ENCODE data around the gene DIO2.
A peak's percentile ranks its signal among the peaks of the same experiment; 100 is the strongest.

Gene DIO2

GRCh38 chr14:80208461-80208860 lies 2.8 kb downstream of the DIO2 start:
- DNase-seq (ENCODE audit: low read depth) = no peak
- no peak for TF ChIP-seq CTCF (conservative IDR thresholded peaks at IDR 0.05; ENCODE audit: low read depth, low read length)
- H3K4me3 ChIP-seq (ENCODE audit: low read depth, low read length) = no peak overlapping the region

GRCh38 chr14:80206351-80207080 lies 4.8 kb downstream of the DIO2 start:
- no peak for TF ChIP-seq CTCF (conservative IDR thresholded peaks at IDR 0.05; ENCODE audit: low read depth, low read length)
- DNase-seq (ENCODE audit: low read depth) = peak; percentile 69
- H3K4me3 ChIP-seq (ENCODE audit: low read depth, low read length) = no peak overlapping the region

GRCh38 chr14:80202888-80203562 lies 8.3 kb downstream of the DIO2 start:
- TF ChIP-seq CTCF (conservative IDR thresholded peaks at IDR 0.05; ENCODE audit: low read depth, low read length) = peak; percentile 35
- DNase-seq (ENCODE audit: low read depth) = no peak
- H3K4me3 ChIP-seq (ENCODE audit: low read depth, low read length) = no peak overlapping the region

GRCh38 chr14:80200093-80200492 lies 11.2 kb downstream of the DIO2 start:
- no peak overlapping the region for H3K4me3 ChIP-seq (ENCODE audit: low read depth, low read length)
- no peak for DNase-seq (ENCODE audit: low read depth)
- no peak for TF ChIP-seq CTCF (conservative IDR thresholded peaks at IDR 0.05; ENCODE audit: low read depth, low read length)

- TF ChIP-seq CTCF (conservative IDR thresholded peaks at IDR 0.05; ENCODE audit: low read depth, low read length) = no peak
- no peak overlapping the region for H3K4me3 ChIP-seq (ENCODE audit: low read depth, low read length)
- no peak for DNase-seq (ENCODE audit: low read depth)
Observed at GRCh38 chr14:80188571-80188970, 22.7 kb downstream of the DIO2 start.

GRCh38 chr14:80186301-80186800 lies 25.0 kb downstream of the DIO2 start:
- H3K4me3 ChIP-seq (ENCODE audit: low read depth, low read length) = no peak overlapping the region
- no peak for DNase-seq (ENCODE audit: low read depth)
- no peak for TF ChIP-seq CTCF (conservative IDR thresholded peaks at IDR 0.05; ENCODE audit: low read depth, low read length)
